Activated naive CD4-positive, alpha-beta T cell treated with anti-CD3 and anti-CD28 coated beads, Interleukin-2, amount 50 U/mL, for 16 hours (primary cell): ENCODE data around the gene NTMT2.

Experiments
- DNase-seq: peaks from one replicate; pipeline ENCODE4 v3.0.0-alpha.2; 2020

Gene NTMT2

GRCh38 chr1:170213596-170213995, 67.8 kb downstream of the NTMT2 start:
- no peak for DNase-seq

- DNase-seq: no peak
These were observed 68.6 kb downstream of the NTMT2 start for GRCh38 chr1:170214117-170215032.

GRCh38 chr1:170215072-170215885, 69.5 kb downstream of the NTMT2 start:
- no peak for DNase-seq

GRCh38 chr1:170217517-170218256, 71.9 kb downstream of the NTMT2 start:
- no peak for DNase-seq

GRCh38 chr1:170218257-170218650, 72.5 kb downstream of the NTMT2 start:
- DNase-seq: no peak
